HL-60/S4 treated with retinoic acid at 250 ng/mL for 4 days and 3 days (cell line): ENCODE results near the gene E2F8.

ENCODE experiments used
- in situ Hi-C: fragments of 300-500 bp; cut with MboI; formaldehyde crosslinking; loops from 2 replicates; pipeline ENCODE4 v1.7.0; 2022; ENCODE audit warnings: low sequenced_read_pairs

E2F8 gene

GRCh38 chr11:19187114-19187832, 53.5 kb downstream of the E2F8 start:
- in situ Hi-C loops = no loop called here

- in situ Hi-C loops = no loop called here
These were observed 55.2 kb downstream of the E2F8 start for GRCh38 chr11:19185516-19186052.

- in situ Hi-C loops = no loop called here
These were observed 55.7 kb downstream of the E2F8 start for GRCh38 chr11:19185036-19185435.

- in situ Hi-C loops = no loop called here
These were observed 57.1 kb downstream of the E2F8 start for GRCh38 chr11:19183646-19184045.

GRCh38 chr11:19181531-19182261, 59.0 kb downstream of the E2F8 start:
- in situ Hi-C loops = no loop called here

- in situ Hi-C loops = no loop called here
These were observed 64.0 kb downstream of the E2F8 start for GRCh38 chr11:19176629-19177186.
